Measurements from ENCODE around the gene SOWAHB. TPM values are rescaled to one million over a fixed set of nuclear protein-coding genes. Genes with fewer than 3 reads are reported as not detected.
A peak's percentile ranks its signal among the peaks of the same experiment; 100 is the strongest.

Gene SOWAHB, protein sequence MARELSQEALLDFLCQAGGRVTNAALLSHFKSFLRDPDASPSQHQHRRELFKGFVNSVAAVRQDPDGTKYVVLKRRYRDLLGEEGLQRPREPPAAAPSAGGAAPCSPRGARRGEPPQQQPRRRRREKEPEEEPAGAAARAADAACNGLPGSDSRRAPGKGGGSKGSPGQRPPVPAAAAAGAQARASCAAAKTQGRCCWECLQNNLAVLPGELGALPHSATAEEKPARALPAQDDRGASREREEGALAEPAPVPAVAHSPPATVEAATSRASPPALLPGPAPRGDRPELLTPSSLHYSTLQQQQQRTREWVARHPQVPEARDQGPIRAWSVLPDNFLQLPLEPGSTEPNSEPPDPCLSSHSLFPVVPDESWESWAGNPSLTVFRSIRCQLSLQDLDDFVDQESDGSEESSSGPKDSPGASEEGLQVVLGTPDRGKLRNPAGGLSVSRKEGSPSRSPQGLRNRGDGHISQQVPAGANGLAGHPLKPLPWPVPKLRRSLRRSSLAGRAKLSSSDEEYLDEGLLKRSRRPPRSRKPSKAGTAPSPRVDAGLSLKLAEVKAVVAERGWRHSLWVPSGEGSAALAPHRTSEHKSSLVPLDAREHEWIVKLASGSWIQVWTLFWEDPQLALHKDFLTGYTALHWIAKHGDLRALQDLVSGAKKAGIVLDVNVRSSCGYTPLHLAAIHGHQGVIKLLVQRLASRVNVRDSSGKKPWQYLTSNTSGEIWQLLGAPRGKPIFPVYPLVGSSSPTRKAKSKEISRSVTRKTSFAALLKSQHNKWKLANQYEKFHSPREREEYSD
- total RNA-seq (2021; fragmentation: NEBNext Ultra II Directional; extraction: Animal tissue kit (Norgen Biotek cat#: 25700)) (0.65 and 1.1 TPM in 2 replicates), polyA plus RNA-seq (2011; rRNA removed) (0.15 and 0.31 TPM in 2 replicates), polyA minus RNA-seq (2011; rRNA and poly(A)+ RNA removed) (0.41 and 0.63 TPM in 2 replicates)
- 0.34 TPM for polyA plus RNA-seq (2011; cell fraction: cytosol; rRNA removed)
- 0.46 TPM for polyA plus RNA-seq (2011; cell fraction: nucleus; rRNA removed)
- polyA plus RNA-seq (2012, experiment 1 of 2), result 0.14 to 0.57 TPM (median 0.41 TPM) in 4 replicates
- polyA plus RNA-seq (2012, experiment 2 of 2), result 0.13 TPM
- 0.24 TPM for polyA plus RNA-seq (2013, experiment 1 of 2)
- polyA plus RNA-seq (2013, experiment 2 of 2), result 0.26 TPM
- 1.5 TPM for polyA minus RNA-seq (2011; cell fraction: cytosol; rRNA and poly(A)+ RNA removed)
- polyA minus RNA-seq (2011; cell fraction: nucleus; rRNA and poly(A)+ RNA removed), result 1.9 TPM
- long read RNA-seq, experiment 1, partial matches to known transcripts, result 0 of 3 reads
- long read RNA-seq, experiment 1, other reads (novel, unspliced or antisense), result 0 of 3 reads
- long read RNA-seq, experiment 2, partial matches to known transcripts, result 0 of 1 reads
- long read RNA-seq, experiment 2, other reads (novel, unspliced or antisense), result 0 of 1 reads

DNA sequence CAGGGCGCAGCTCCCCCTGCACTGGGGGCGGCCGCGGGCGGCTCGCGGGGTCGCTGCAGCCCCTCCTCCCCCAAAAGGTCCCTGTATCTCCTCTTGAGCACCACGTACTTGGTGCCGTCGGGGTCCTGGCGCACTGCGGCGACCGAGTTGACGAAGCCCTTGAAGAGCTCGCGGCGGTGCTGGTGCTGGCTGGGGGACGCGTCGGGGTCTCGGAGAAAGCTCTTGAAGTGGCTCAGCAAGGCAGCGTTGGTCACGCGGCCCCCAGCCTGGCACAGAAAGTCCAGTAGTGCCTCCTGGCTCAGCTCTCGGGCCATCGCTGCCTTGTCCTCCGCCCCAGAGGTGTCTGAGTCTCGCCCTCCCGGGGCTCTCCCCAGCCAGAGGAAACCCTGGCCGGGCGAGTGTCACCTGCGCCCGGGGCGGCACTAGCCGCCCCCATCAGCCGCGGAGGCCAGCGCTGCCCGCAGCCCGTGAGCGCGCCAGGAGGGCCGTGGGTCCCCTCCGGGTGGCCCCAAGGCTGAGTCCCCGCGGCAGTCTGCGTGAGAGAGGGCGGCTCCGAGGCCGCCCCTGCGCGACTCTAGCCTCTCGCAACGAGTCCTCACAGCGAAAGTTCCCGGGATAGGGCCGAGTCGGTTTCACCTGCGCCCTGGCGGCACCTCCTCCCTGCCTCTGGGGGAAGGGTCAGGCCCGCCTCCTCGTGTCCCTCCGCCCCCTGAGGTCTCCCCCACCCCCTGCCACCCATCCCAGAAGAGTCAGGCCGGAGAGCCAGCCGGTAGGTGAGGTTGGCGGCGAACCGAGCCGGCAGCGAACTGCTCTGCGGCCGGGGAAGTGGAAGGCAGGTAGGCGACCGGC is at the start of gene SOWAHB:
Gene SOWAHB (minus strand): TSS at position 609 of the 849 bp plus-strand sequence. CDS start 295 bp downstream, at position 314.
- H2AFZ ChIP-seq (ENCODE audit: low read length), result peak within 1 kb of the TSS; percentile 91; the same call in 1 of the 2 replicates
- POLR2A ChIA-PET (ENCODE audit: partially characterized antibody), result interaction anchor here (0.8 to 1.5 kb wide), 2 partner anchors 52 to 72 kb away, joined by 3 to 4 read pairs; partner anchors contain the start of gene SEPTIN11
- TF ChIP-seq RNF2 (IDR thresholded peaks at IDR 0.05; ENCODE audit: borderline replicate concordance, low read depth, low read length, missing control alignments, poor library complexity, severe bottlenecking), result peak; percentile 3
- TF ChIP-seq, protein P1, sequence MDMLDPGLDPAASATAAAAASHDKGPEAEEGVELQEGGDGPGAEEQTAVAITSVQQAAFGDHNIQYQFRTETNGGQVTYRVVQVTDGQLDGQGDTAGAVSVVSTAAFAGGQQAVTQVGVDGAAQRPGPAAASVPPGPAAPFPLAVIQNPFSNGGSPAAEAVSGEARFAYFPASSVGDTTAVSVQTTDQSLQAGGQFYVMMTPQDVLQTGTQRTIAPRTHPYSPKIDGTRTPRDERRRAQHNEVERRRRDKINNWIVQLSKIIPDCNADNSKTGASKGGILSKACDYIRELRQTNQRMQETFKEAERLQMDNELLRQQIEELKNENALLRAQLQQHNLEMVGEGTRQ (IDR thresholded peaks at IDR 0.05; ENCODE audit: low read length), result no peak

More for the DNA sequence above, at the start of gene SOWAHB:
- Histone ChIP-seq H3K23ac (ENCODE audit: insufficient read length) (no peak within 1 kb of the TSS), H3K4me2 (ENCODE audit: insufficient read depth in 1 of 2, low read depth in 2 of 2, low read length in 2 of 2) (peak within 1 kb of the TSS; percentile 65 to 98), H2BK120ac (replicated peaks; ENCODE audit: low read depth, low read length) (no peak within 1 kb of the TSS), H3K56ac (replicated peaks; ENCODE audit: insufficient read length, low read depth, low read length) (no peak within 1 kb of the TSS), H3K14ac (ENCODE audit: insufficient read length) (no peak within 1 kb of the TSS), H3K27ac (ENCODE audit: low read depth, low read length) (no peak within 1 kb of the TSS), H3K79me2 (ENCODE audit: control insufficient read depth in 1 of 2, insufficient read depth in 2 of 2, low read length in 2 of 2) (no peaks in the 10 kb centered on the region), H2BK15ac (ENCODE audit: low read length) (peak within 1 kb of the TSS; percentile 23; the same call in 1 of the 2 replicates), H3K23me2 (ENCODE audit: low read depth, low read length) (peaks cover 16% of the 10 kb centered on the region; the same call in 1 of the 2 replicates), H3K4ac (replicated peaks; ENCODE audit: insufficient read length, low read depth, low read length) (no peak within 1 kb of the TSS), H2BK5ac (ENCODE audit: low read depth, low read length) (peak within 1 kb of the TSS; percentile 16; the same call in 1 of the 2 replicates), H3K18ac (ENCODE audit: extremely low read depth, low read length) (peak within 1 kb of the TSS; percentile 55; the same call in 1 of the 2 replicates), H2BK12ac (ENCODE audit: low read depth, low read length) (no peak within 1 kb of the TSS), H4K20me1 (replicated peaks in 1 of 2; ENCODE audit: control insufficient read depth in 1 of 2, insufficient read depth in 2 of 2, low read length in 2 of 2) (no peaks in the 10 kb centered on the region), H3K27me3 (replicated peaks in 1 of 4; ENCODE audit: control insufficient read depth in 3 of 4, extremely low read depth in 1 of 4, insufficient read depth in 3 of 4, low read length in 3 of 4) (peaks cover 20 to 51% (median 44%) of the 10 kb centered on the region in 4 experiments), H3K4me1 (replicated peaks in 1 of 4; ENCODE audit: control insufficient read depth in 3 of 4, insufficient read depth in 4 of 4, low read length in 3 of 4) (peaks cover 0 to 2% (median 2%) of the 10 kb centered on the region in 4 experiments; a peak in 5 of 7 replicates), H4K5ac (ENCODE audit: insufficient read length, low read depth, low read length) (no peak within 1 kb of the TSS), H3K9ac (replicated peaks in 1 of 4; ENCODE audit: extremely low read depth in 1 of 4, low read depth in 3 of 4, low read length in 3 of 4) (no peak within 1 kb of the TSS), H2AK5ac (ENCODE audit: low read depth, low read length) (no peak within 1 kb of the TSS), H3K79me1 (ENCODE audit: low read depth, low read length) (no peaks in the 10 kb centered on the region), H4K91ac (replicated peaks; ENCODE audit: insufficient read length, low read length) (no peak within 1 kb of the TSS), H3K9me3 (ENCODE audit: insufficient read depth in 2 of 2, low read depth in 1 of 2, low read length in 1 of 2) (no peaks in the 10 kb centered on the region; a peak in 1 of 4 replicates), H3K36me3 (ENCODE audit: control insufficient read depth in 2 of 4, insufficient read depth in 4 of 4, low read length in 3 of 4) (no peaks in the 10 kb centered on the region), H2BK20ac (ENCODE audit: low read length) (no peak within 1 kb of the TSS), H3K4me3 (ENCODE audit: extremely low read depth in 1 of 4, insufficient read depth in 2 of 4, low read depth in 3 of 4, low read length in 4 of 4) (peak within 1 kb of the TSS; percentile 47 to 75 (median 61)), H4K8ac (ENCODE audit: extremely low read depth, insufficient read depth, low read length) (no peak within 1 kb of the TSS)
- FAIRE-seq, result no peak
- peak; percentile 41 to 80 for DNase-seq (ENCODE audit: low read depth in 1 of 2, low spot score in 2 of 2)
- WGBS, 2 experiments (ENCODE audit: extremely low coverage in 1 of 2, insufficient coverage in 1 of 2, insufficient read length in 1 of 2, insufficient replicate concordance in 2 of 2, low coverage in 1 of 2, low lambda C conversion rate in 2 of 2, missing lambda C conversion rate in 1 of 2), result 1% methylated on average over 62 of the region's 76 CpGs; no CpG with 5 or more reads in 1 of the 2 experiments
- CTCF ChIA-PET (ENCODE audit: partially characterized antibody), result interaction anchor here (0.6 to 1.6 kb wide), 6 partner anchors 17 to 337 kb away, joined by 3 to 5 read pairs (median 4); partner anchors contain the start of gene SEPTIN11

Measured in H1 (cell line).